ENCODE results near the gene SH2B3.

Gene SH2B3

DNA sequence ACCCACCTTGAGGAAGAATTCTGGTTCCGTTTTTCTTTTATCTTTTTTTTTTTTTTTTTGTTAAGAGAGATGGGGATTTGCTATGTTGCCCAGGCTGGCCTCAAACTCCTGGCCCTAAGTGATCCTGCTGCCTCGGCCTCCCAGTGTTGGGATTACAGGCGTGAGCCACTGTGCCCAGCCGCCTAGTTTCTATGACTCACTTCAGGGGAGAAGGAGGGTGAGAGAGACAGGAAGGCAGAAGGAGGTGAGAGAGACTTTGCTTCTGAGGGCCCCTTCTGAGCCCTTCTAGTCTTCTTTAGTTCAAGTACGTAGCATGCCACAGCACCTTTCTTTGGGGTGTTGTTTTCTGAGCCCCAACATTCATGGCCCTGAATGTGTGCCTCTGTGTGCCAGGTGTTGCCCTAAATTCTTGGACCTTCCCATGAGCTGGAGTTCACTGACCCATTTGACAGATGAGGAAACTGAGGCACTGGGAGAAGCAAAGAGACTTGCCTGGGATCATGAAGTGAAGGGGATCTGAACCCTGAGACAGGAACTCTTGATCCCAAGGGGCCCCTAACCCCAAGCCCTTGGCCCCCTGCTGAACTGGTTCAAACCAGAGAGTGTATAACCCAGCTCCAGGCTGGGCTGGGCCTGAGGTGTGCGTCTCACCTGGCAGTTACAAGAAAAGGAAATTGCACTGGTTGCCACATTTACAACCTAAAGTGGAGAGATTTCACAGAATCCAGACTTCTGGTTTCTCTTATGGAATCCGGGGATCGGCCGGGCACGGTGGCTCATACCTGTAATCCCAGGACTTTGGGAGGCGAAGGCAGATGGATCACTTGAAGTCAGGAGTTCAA lies 20.8 kb downstream of the SH2B3 start:
- TF ChIP-seq, protein P1, sequence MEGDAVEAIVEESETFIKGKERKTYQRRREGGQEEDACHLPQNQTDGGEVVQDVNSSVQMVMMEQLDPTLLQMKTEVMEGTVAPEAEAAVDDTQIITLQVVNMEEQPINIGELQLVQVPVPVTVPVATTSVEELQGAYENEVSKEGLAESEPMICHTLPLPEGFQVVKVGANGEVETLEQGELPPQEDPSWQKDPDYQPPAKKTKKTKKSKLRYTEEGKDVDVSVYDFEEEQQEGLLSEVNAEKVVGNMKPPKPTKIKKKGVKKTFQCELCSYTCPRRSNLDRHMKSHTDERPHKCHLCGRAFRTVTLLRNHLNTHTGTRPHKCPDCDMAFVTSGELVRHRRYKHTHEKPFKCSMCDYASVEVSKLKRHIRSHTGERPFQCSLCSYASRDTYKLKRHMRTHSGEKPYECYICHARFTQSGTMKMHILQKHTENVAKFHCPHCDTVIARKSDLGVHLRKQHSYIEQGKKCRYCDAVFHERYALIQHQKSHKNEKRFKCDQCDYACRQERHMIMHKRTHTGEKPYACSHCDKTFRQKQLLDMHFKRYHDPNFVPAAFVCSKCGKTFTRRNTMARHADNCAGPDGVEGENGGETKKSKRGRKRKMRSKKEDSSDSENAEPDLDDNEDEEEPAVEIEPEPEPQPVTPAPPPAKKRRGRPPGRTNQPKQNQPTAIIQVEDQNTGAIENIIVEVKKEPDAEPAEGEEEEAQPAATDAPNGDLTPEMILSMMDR (IDR thresholded peaks at IDR 0.05; ENCODE audit: low read depth, low read length, missing control alignments), result no peak
- no peak overlapping the region for H3K4me3 ChIP-seq (ENCODE audit: low read depth, low read length)
- DNase-seq, result peak; percentile 55
- peaks cover 56% of the 10 kb centered on the region for H3K36me3 ChIP-seq (replicated peaks)
- H3K27ac ChIP-seq, result no peak overlapping the region
- in situ Hi-C loops (cut with HindIII; ENCODE audit: low pct_ligation_motif_present, low sequenced_read_pairs), result no loop called here
- H3K27me3 ChIP-seq (replicated peaks), result no peaks in the 10 kb centered on the region

DNA sequence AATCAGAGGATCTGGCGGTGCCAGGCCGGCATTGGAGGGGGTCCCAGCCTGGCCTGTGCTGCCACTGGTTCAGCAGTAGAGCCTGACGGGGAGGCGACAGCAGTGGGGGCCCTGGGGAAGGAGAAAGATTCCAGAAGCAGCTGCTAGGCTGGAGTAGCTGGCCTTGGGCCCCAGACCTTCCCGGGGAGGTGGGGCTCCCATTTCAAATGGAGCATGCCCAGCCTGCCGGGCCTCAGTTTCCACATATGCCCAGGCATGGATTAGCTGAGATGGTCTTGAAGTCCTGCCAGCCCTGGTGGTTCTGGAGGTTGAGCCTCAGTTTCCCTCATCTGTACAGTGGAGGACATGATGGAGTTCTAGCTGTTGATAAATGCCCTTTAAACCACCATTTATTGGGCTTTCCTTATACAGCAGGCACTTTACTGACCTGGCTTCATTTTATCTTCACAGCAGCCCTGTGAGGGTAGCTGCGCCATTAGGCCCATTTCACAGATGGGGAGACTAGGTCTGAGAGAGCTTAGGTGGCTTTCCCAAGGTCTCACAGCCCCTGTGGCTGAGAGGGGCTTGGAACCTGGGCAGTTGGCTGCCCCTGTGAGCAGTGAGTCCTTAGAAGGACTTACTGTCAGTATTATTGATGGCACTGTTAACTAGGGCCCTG lies 21.8 kb downstream of the SH2B3 start:
- Histone ChIP-seq H3K27ac (no peak overlapping the region), H3K4me3 (ENCODE audit: low read depth, low read length) (no peak overlapping the region), H3K27me3 (replicated peaks) (no peaks in the 10 kb centered on the region), H3K36me3 (replicated peaks) (peaks cover 49% of the 10 kb centered on the region)
- TF ChIP-seq, protein P1 (IDR thresholded peaks at IDR 0.05; ENCODE audit: low read depth, low read length, missing control alignments), result no peak
- no peak for DNase-seq
- in situ Hi-C loops (cut with HindIII; ENCODE audit: low pct_ligation_motif_present, low sequenced_read_pairs), result no loop called here

DNA sequence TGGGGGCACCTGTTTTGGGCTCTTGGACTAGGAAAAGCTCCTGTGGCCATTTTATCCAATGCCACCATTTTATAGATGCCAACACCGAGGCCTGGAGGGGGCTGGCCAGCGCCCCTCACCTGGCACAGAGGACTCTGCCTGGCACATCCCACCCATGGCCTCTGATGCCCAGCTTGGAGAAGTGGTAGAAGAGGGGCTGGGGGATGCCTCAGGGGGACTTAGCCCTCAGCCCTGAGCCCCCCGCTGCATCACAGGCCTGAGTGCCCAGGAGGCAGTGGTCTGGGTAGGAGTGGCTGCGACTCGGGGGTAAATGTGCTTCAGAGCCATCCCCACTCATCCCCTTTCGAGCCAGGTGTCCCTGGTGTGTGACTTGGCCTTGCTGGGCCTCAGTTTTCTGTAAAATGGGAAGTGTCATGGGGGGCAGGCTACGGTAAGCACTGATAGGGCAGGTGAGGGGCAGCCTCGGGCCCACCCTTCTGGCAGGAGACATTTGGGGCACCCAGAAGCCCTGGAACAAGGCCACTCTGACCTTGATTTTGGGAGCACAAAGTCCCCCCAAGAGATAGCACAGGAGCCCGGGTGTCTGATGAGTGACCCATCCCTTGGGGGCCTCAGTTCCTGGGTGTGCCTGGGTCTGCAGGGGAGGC lies 22.5 kb downstream of the SH2B3 start:
- Histone ChIP-seq H3K4me3 (ENCODE audit: low read depth, low read length) (no peak overlapping the region), H3K36me3 (replicated peaks) (peaks cover 55% of the 10 kb centered on the region), H3K27ac (peak overlapping the region; percentile 21), H3K27me3 (replicated peaks) (no peaks in the 10 kb centered on the region)
- DNase-seq, result no peak
- in situ Hi-C loops (cut with HindIII; ENCODE audit: low pct_ligation_motif_present, low sequenced_read_pairs), result no loop called here
- TF ChIP-seq, protein P1 (IDR thresholded peaks at IDR 0.05; ENCODE audit: low read depth, low read length, missing control alignments), result no peak

DNA sequence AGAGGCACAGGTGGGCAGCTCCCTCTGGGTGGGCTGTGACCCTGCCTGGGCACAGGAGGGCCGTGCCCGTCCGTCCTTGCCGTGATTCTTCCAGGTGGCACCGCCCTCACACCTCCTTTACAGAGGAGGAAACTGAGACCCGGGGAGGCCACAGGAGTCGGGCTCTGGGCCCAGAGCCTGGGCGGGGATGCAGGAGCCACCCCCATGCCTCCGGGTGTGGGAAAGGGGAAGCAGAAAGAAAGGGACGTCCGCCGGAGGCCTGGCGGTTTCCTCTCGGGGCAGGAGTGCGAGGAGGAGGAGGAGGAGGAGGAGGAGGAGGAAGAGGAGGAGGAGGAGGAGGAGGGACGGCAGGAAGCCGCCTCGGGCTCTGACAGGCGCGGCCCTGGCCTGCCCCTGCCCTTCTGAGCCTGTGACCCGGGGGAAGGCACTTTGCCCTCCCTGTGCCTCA lies 23.0 kb downstream of the SH2B3 start:
- TF ChIP-seq, protein P1 (IDR thresholded peaks at IDR 0.05; ENCODE audit: low read depth, low read length, missing control alignments), result no peak
- peak overlapping the region; percentile 21 for H3K27ac ChIP-seq
- no peak overlapping the region for H3K4me3 ChIP-seq (ENCODE audit: low read depth, low read length)
- H3K36me3 ChIP-seq (replicated peaks), result peaks cover 52% of the 10 kb centered on the region
- no peaks in the 10 kb centered on the region for H3K27me3 ChIP-seq (replicated peaks)
- in situ Hi-C loops (cut with HindIII; ENCODE audit: low pct_ligation_motif_present, low sequenced_read_pairs), result no loop called here
- DNase-seq, result no peak

DNA sequence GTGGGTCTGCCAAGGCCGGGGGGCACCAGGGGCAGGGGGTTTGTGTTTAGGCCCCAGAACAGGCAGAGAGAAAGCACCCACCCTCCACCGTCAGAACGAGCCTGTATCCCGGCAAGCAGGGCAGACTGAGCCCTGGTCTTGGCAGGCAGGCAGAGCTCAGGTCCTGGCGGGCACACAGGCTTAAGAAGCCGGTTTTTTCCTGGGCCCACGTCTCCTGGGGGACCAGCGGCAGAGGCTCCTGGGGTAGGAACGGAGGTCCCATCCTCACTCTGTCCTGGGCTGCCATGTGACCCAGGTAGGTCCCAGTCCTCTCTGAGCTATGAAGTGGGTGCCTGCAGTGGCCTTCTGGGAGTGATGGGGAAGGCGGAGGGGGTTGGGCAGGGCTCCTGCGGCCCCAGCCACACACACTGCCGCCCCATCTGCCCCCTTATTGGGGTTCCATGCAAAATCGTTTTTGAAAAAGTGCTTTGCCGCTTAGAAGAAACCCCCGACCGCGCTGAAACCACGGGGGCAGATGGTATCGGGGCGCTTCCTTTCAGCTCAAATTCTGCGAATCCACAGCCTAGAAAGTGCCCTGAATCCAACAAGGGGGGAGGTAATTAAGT lies 24.2 kb downstream of the SH2B3 start:
- in situ Hi-C loops (cut with HindIII; ENCODE audit: low pct_ligation_motif_present, low sequenced_read_pairs), result no loop called here
- H3K4me3 ChIP-seq (ENCODE audit: low read depth, low read length), result no peak overlapping the region
- TF ChIP-seq, protein P1 (IDR thresholded peaks at IDR 0.05; ENCODE audit: low read depth, low read length, missing control alignments), result no peak
- peaks cover 40% of the 10 kb centered on the region for H3K36me3 ChIP-seq (replicated peaks)
- peak overlapping the region; percentile 21 for H3K27ac ChIP-seq
- no peak for DNase-seq
- no peaks in the 10 kb centered on the region for H3K27me3 ChIP-seq (replicated peaks)

Measured in brain microvascular endothelial cell (primary cell).